SK-N-SH (cell line): ENCODE data around the gene CAMK2B. TPM values are rescaled to one million over a fixed set of nuclear protein-coding genes. Genes with fewer than 3 reads are reported as not detected.

Source experiments
- CTCF ChIA-PET: fragments of 300-600, 350-600 bp; formaldehyde crosslinking; extraction: SDS; loops from one replicate; lab custom pipeline; 2021; lab: Yijun Ruan, JAX
- POLR2A ChIA-PET: fragments of 350-600 bp; sonication (Branson Sonifier 250); formaldehyde crosslinking; extraction: SDS; loops from one replicate; lab custom pipeline; 2020; ENCODE audit warnings: antibody characterized with exemption, inconsistent platforms; lab: Yijun Ruan, JAX
- DNase-seq: peaks from one replicate; pipeline ENCODE4 v3.0.0; 2012
- H2AFZ ChIP-seq: fragments of 200-600 bp; sonication (generic); 2 replicates; pipeline ENCODE4 v1.8.1; 2016; ENCODE audit warnings: antibody characterized with exemption, mild to moderate bottlenecking, low read depth
- H3F3A ChIP-seq: fragments of 200-600 bp; sonication (generic); replicated peaks from 2 replicates; pipeline ENCODE3; 2016; ENCODE audit warnings: antibody characterized with exemption, mild to moderate bottlenecking; ENCODE audit not compliant: insufficient read depth
- H3K27ac ChIP-seq, 2 experiments: fragments of 200-500 bp in 1 of 2; fragments of 200-600 bp in 1 of 2; sonication (Bioruptor generic) in 1 of 2; sonication (generic), shearing (Covaris generic) in 1 of 2; 2 replicates each; pipeline versions ENCODE4 v1.5.1 to v1.6.1; 2014 to 2016; ENCODE audit warnings: low read depth in 2 of 2, inconsistent platforms in 1 of 2, low read length in 1 of 2, mild to moderate bottlenecking in 1 of 2, mixed read lengths in 1 of 2
- H3K27me3 ChIP-seq: fragments of 200-600 bp; sonication (generic), shearing (Covaris generic); 2 replicates; pipeline ENCODE4 v1.6.1; 2016; ENCODE audit warnings: mixed run types; ENCODE audit not compliant: insufficient read depth
- H3K36me3 ChIP-seq, 2 experiments: fragments of 200-500 bp in 1 of 2; fragments of 200-600 bp in 1 of 2; sonication (Bioruptor generic) in 1 of 2; sonication (generic) in 1 of 2; replicated peaks in 1 of 2; 2 replicates each; pipeline versions ENCODE3 to v1.5.1; 2014 to 2016; ENCODE audit warnings: low read length in 1 of 2, mild to moderate bottlenecking in 1 of 2; ENCODE audit not compliant: insufficient read depth in 2 of 2, control insufficient read depth in 1 of 2
- H3K4me1 ChIP-seq, 2 experiments: fragments of 200-500 bp in 1 of 2; fragments of 200-600 bp in 1 of 2; sonication (Bioruptor generic) in 1 of 2; sonication (generic), shearing (Covaris generic) in 1 of 2; 2 replicates each; pipeline versions ENCODE4 v1.5.1 to v1.6.1; 2014 to 2016; ENCODE audit warnings: low read depth in 1 of 2, low read length in 1 of 2, mixed run types in 1 of 2; ENCODE audit not compliant: insufficient read depth in 2 of 2, control insufficient read depth in 1 of 2
- H3K4me2 ChIP-seq: fragments of 200-600 bp; sonication (generic), shearing (Covaris generic); 2 replicates; pipeline ENCODE4 v1.6.1; 2017; ENCODE audit warnings: mixed run types
- H3K4me3 ChIP-seq, 2 experiments: fragments of 200-500 bp in 1 of 2; fragments of 200-600 bp in 1 of 2; sonication (Bioruptor generic) in 1 of 2; sonication (generic), shearing (Covaris generic) in 1 of 2; 2 replicates each; pipeline versions ENCODE4 v1.5.1 to v1.8.1; 2014 to 2016; ENCODE audit warnings: low read depth in 2 of 2, inconsistent platforms in 1 of 2, low read length in 1 of 2, mild to moderate bottlenecking in 1 of 2, mixed read lengths in 1 of 2, moderate library complexity in 1 of 2
- H3K79me2 ChIP-seq: fragments of 200-600 bp; sonication (generic); 2 replicates; pipeline ENCODE4 v1.8.1; 2017; ENCODE audit warnings: mild to moderate bottlenecking; ENCODE audit not compliant: insufficient read depth
- H3K9ac ChIP-seq: fragments of 200-600 bp; sonication (generic); 2 replicates; pipeline ENCODE4 v1.6.1; 2017; ENCODE audit warnings: mixed run types
- H3K9me2 ChIP-seq: fragments of 200-600 bp; sonication (generic); 2 replicates; pipeline ENCODE4 v1.6.1; 2017; ENCODE audit warnings: mixed run types
- H3K9me3 ChIP-seq: fragments of 200-600 bp; sonication (generic); 2 replicates; pipeline ENCODE4 v1.6.1; 2017; ENCODE audit warnings: mixed run types, mild to moderate bottlenecking, moderate library complexity
- H4K20me1 ChIP-seq: fragments of 200-600 bp; sonication (generic); 2 replicates; pipeline ENCODE4 v1.6.1; 2017; ENCODE audit warnings: mild to moderate bottlenecking, mixed run types; ENCODE audit not compliant: insufficient read depth
- CHD2 ChIP-seq: fragments of 150-350 bp; IDR thresholded peaks from 2 replicates; pipeline ENCODE4 v1.6.1; 2018; ENCODE audit warnings: low read length; ENCODE audit not compliant: partially characterized antibody
- CTCF ChIP-seq: fragments of 200-600 bp; sonication (generic); IDR thresholded peaks from 2 replicates; pipeline ENCODE4 v1.6.1; 2017; ENCODE audit warnings: antibody characterized with exemption, mild to moderate bottlenecking, moderate library complexity
- ELF1 ChIP-seq: IDR thresholded peaks from 2 replicates; pipeline ENCODE4 v1.4.0; 2012
- EP300 ChIP-seq, 2 experiments: IDR thresholded peaks; 2 replicates each; pipeline versions ENCODE4 v1.4.0 to v1.6.1; 2012; ENCODE audit warnings: borderline replicate concordance in 1 of 2, low read depth in 1 of 2, low read length in 1 of 2
- EZH2phosphoT487 ChIP-seq: fragments of 200-600 bp; sonication (generic); IDR thresholded peaks from 2 replicates; pipeline ENCODE4 v1.6.1; 2017; ENCODE audit warnings: low read depth, mixed run types, mild to moderate bottlenecking, antibody characterized with exemption, moderate library complexity, borderline replicate concordance
- FOXM1 ChIP-seq: IDR thresholded peaks from 2 replicates; pipeline ENCODE4 v1.4.0; 2012; ENCODE audit warnings: low read depth, mild to moderate bottlenecking
- IRF3 ChIP-seq: fragments of 150-350 bp; IDR thresholded peaks from 2 replicates; pipeline ENCODE4 v1.6.1; 2016; ENCODE audit warnings: mild to moderate bottlenecking, low read depth, low read length
- MXI1 ChIP-seq: IDR thresholded peaks from 2 replicates; pipeline ENCODE4 v1.6.1; 2012; ENCODE audit warnings: mild to moderate bottlenecking, low read depth, low read length, improper control_type of control experiment
- NFIC ChIP-seq: IDR thresholded peaks from 2 replicates; pipeline ENCODE4 v1.4.0; 2012; ENCODE audit warnings: borderline replicate concordance
- POLR2AphosphoS5 ChIP-seq: IDR thresholded peaks from 2 replicates; pipeline ENCODE4 v1.6.1; 2012; ENCODE audit warnings: low read depth, low read length
- RAD21 ChIP-seq: IDR thresholded peaks from 2 replicates; pipeline ENCODE4 v1.6.1; 2012; ENCODE audit warnings: mild to moderate bottlenecking, low read length
- REST ChIP-seq: IDR thresholded peaks from 2 replicates; pipeline ENCODE4 v1.6.1; 2012; ENCODE audit warnings: mild to moderate bottlenecking, low read depth, low read length, moderate library complexity
- RFX5 ChIP-seq: IDR thresholded peaks from 2 replicates; pipeline ENCODE4 v1.6.1; 2012; ENCODE audit warnings: mild to moderate bottlenecking, improper control_type of control experiment, low read length
- SIN3A ChIP-seq: IDR thresholded peaks from 2 replicates; pipeline ENCODE4 v1.6.1; 2012; ENCODE audit warnings: low read depth, mild to moderate bottlenecking, low read length, moderate library complexity, borderline replicate concordance
- TAF1 ChIP-seq: IDR thresholded peaks from 2 replicates; pipeline ENCODE4 v1.6.1; 2012; ENCODE audit warnings: low read depth, mild to moderate bottlenecking, low read length, moderate library complexity, borderline replicate concordance
- TCF12 ChIP-seq: IDR thresholded peaks from 2 replicates; pipeline ENCODE4 v1.4.0; 2012
- USF2 ChIP-seq: fragments of 150-350 bp; IDR thresholded peaks from 2 replicates; pipeline ENCODE4 v1.6.1; 2017; ENCODE audit warnings: antibody characterized with exemption, low read length, low read depth, borderline replicate concordance
- ZBTB33 ChIP-seq: IDR thresholded peaks from 2 replicates; pipeline ENCODE4 v1.4.0; 2012; ENCODE audit warnings: low read depth, borderline replicate concordance
- WGBS: methylation state at CpG from one replicate; pipeline ENCODE4 v1.1.6; 2017; ENCODE audit warnings: low lambda C conversion rate; 5-methylcytosine and 5-hydroxymethylcytosine counted together
- polyA plus RNA-seq, 3 experiments: library from polyadenylated mRNA; depleted of rRNA; stranded (reverse); fragments of >200 nt; gene quantifications; 2 replicates each; pipeline ENCODE4 v1.2.3, GENCODE V29; 2012

Gene CAMK2B
- polyA plus RNA-seq, 1 of the 3 experiments (the other 2 are of a cell fraction), result 0.20 TPM

DNA sequence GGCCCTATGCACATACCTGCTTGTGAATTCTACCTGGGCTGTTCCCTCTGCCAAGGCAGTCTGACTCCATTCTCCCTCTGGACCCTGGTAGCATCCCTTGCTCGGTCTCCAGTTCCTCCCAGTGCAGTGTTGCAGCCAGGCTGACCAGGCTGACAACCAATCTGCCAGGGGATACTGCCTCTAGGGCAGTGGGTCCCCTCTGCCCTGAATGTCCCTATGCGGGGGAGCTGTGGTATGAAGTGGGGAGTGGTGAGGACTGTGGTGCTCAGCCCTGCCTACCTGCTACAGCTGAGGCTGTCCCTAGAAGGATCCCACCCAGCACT is 48.0 kb upstream of the CAMK2B start:
- TF ChIP-seq POLR2AphosphoS5, result no peak
- TF ChIP-seq ELF1, result no peak
- TF ChIP-seq TCF12, result no peak
- no peak for TF ChIP-seq SIN3A
- no peak for TF ChIP-seq NFIC
- no peak for TF ChIP-seq ZBTB33
- no peak for TF ChIP-seq EZH2phosphoT487
- TF ChIP-seq REST, result no peak
- TF ChIP-seq CTCF, result no peak
- no peak for TF ChIP-seq CHD2
- no peak for TF ChIP-seq RAD21
- TF ChIP-seq RFX5, result no peak
- no peak for TF ChIP-seq USF2
- TF ChIP-seq EP300 (IDR thresholded peaks at IDR 0.05; ENCODE audit: borderline replicate concordance in 1 of 2, low read depth in 1 of 2, low read length in 1 of 2), result no peak
- no peak for TF ChIP-seq MXI1
- no peak for TF ChIP-seq FOXM1
- no peak for TF ChIP-seq TAF1
- no peak for TF ChIP-seq IRF3
- Histone ChIP-seq H3K4me3 (no peak overlapping the region), H3K79me2 (no peaks in the 10 kb centered on the region), H3K9me3 (no peaks in the 10 kb centered on the region), H3K27me3 (no peaks in the 10 kb centered on the region), H3K9ac (no peak overlapping the region), H3F3A (peaks cover 12% of the 10 kb centered on the region), H3K4me1 (peaks cover 0 to 5% of the 10 kb centered on the region in 2 experiments; a peak in 1 of 4 replicates), H4K20me1 (no peaks in the 10 kb centered on the region), H3K4me2 (no peak overlapping the region), H3K9me2 (no peaks in the 10 kb centered on the region), H3K36me3 (no peaks in the 10 kb centered on the region), H2AFZ (no peak overlapping the region), H3K27ac (no peak overlapping the region)
- ChIA-PET POLR2A (no interaction called here), CTCF (interaction anchor here (1.3 kb wide), 1 partner anchor 129 kb away, joined by 3 read pairs; no protein-coding TSS in a partner anchor)
- 62% methylated on average over 2 of the region's 2 CpGs for WGBS
- no peak for DNase-seq
